BE2C (cell line): ENCODE data around the gene GRIA3.

Source experiments
- DNase-seq: peaks from one replicate; pipeline ENCODE4 v3.0.0-alpha.2; 2020
- H3K27me3 ChIP-seq: fragments of 250-450 bp; sonication (Bioruptor Pico); 2 replicates; pipeline ENCODE4 v1.5.1; 2020; ENCODE audit warnings: mild to moderate bottlenecking
- H3K36me3 ChIP-seq: fragments of 250-450 bp; sonication (Bioruptor Pico); 2 replicates; pipeline ENCODE4 v1.5.1; 2020; ENCODE audit warnings: mild to moderate bottlenecking
- H3K4me1 ChIP-seq: fragments of 250-450 bp; sonication (Bioruptor Pico); 2 replicates; pipeline ENCODE4 v1.5.1; 2020
- H3K4me3 ChIP-seq: 2 replicates; pipeline ENCODE4 v1.5.1; 2011; ENCODE audit warnings: low read depth, low read length
- H3K9me3 ChIP-seq: fragments of 250-450 bp; sonication (Bioruptor Pico); 2 replicates; pipeline ENCODE4 v1.5.1; 2020
- TF ChIP-seq, protein P1 (sequence below): IDR thresholded peaks from 2 replicates; pipeline ENCODE4 v1.5.1; 2012; ENCODE audit warnings: mild to moderate bottlenecking, low read depth, low read length

Gene GRIA3

DNA sequence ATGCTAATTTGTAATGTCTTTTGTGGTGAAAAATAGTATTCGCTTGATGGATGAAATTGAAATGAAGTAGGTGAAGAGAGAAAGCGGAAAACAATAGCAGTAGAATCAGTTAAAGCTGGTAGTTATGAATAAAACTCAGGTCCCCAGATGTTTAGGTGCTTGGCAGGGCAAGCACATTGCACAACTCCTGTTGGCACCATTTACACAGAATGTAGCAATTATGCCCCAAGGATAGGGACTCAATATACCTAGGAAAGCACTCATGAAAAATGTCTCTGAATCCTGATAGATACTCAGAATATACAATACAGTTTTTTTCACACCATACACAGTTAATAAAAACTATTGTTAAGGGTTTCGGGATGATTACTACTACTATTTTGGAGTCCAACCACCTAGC is 26.5 kb upstream of the GRIA3 start:
- no peak overlapping the region for H3K4me3 ChIP-seq

GRCh38 chrX:123159403-123159802 is 24.7 kb upstream of the GRIA3 start:
- Histone ChIP-seq H3K36me3 (no peaks in the 10 kb centered on the region), H3K27me3 (no peaks in the 10 kb centered on the region), H3K4me3 (no peak overlapping the region), H3K9me3 (no peaks in the 10 kb centered on the region), H3K4me1 (no peaks in the 10 kb centered on the region)
- TF ChIP-seq, protein P1, sequence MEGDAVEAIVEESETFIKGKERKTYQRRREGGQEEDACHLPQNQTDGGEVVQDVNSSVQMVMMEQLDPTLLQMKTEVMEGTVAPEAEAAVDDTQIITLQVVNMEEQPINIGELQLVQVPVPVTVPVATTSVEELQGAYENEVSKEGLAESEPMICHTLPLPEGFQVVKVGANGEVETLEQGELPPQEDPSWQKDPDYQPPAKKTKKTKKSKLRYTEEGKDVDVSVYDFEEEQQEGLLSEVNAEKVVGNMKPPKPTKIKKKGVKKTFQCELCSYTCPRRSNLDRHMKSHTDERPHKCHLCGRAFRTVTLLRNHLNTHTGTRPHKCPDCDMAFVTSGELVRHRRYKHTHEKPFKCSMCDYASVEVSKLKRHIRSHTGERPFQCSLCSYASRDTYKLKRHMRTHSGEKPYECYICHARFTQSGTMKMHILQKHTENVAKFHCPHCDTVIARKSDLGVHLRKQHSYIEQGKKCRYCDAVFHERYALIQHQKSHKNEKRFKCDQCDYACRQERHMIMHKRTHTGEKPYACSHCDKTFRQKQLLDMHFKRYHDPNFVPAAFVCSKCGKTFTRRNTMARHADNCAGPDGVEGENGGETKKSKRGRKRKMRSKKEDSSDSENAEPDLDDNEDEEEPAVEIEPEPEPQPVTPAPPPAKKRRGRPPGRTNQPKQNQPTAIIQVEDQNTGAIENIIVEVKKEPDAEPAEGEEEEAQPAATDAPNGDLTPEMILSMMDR: no peak
- no peak for DNase-seq

More for the DNA sequence above, 26.5 kb upstream of the GRIA3 start:
- H3K36me3 ChIP-seq: no peaks in the 10 kb centered on the region
- H3K4me1 ChIP-seq: no peaks in the 10 kb centered on the region
- TF ChIP-seq, protein P1: no peak
- H3K9me3 ChIP-seq: no peaks in the 10 kb centered on the region
- no peaks in the 10 kb centered on the region for H3K27me3 ChIP-seq
- no peak for DNase-seq

DNA sequence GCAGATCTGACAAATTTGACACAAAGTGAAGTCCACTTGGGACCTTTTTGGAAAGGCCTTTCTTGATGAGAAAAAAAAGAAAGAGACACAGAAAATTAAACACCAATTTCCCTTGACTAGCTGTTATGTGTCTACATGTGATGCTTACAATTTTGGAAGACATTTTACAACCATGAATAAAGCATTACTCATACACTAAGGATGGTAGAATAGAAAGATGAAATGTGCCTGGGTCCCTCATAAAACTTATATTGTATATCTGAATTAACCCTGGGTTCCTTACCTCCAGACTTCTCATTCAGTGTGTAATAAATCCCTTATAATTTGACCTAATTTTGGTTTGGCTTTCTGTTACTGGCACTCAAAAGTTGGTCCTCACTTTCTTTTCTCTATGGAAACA is 16.5 kb upstream of the GRIA3 start:
- Histone ChIP-seq H3K4me3 (no peak overlapping the region), H3K9me3 (no peaks in the 10 kb centered on the region), H3K36me3 (no peaks in the 10 kb centered on the region), H3K27me3 (no peaks in the 10 kb centered on the region), H3K4me1 (no peaks in the 10 kb centered on the region)
- no peak for DNase-seq
- TF ChIP-seq, protein P1: no peak

DNA sequence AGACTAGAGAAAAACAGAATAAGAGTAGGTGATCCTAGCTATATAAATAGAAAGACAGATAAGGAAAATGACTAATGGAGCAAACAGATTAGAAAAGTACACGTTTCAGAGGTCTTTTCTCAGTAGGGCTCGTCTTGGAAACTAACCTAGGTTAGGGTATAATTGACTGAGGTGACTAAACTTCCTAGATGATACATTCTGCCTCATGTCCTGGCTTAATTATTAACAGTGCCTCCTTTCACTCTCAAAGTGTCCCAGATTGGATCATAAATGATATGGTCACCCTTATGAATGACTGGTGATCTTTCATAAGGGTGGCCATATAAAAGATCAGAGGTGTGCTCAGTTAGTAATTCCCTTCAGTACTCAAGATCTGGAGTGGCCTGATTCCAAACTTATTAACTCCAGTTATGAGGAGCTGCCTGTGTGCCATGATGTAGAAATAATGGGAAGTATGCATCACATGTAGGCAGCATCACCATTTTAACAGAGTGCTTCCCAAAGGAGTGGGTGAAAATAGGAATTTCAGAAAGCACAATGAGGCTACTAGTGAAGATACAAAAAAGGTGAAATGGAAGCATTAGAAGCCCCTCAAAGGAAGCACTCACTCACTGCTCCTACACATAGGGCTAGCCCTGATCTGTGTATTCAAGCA is 14.7 kb upstream of the GRIA3 start:
- Histone ChIP-seq H3K9me3 (no peaks in the 10 kb centered on the region), H3K36me3 (no peaks in the 10 kb centered on the region), H3K4me3 (no peak overlapping the region), H3K27me3 (no peaks in the 10 kb centered on the region), H3K4me1 (no peaks in the 10 kb centered on the region)
- TF ChIP-seq, protein P1: no peak
- DNase-seq: no peak

- Histone ChIP-seq H3K27me3 (no peaks in the 10 kb centered on the region), H3K4me3 (no peak overlapping the region), H3K36me3 (no peaks in the 10 kb centered on the region), H3K4me1 (no peaks in the 10 kb centered on the region), H3K9me3 (no peaks in the 10 kb centered on the region)
- TF ChIP-seq, protein P1: no peak
- no peak for DNase-seq
Measured at GRCh38 chrX:123170546-123170945, 13.5 kb upstream of the GRIA3 start.

GRCh38 chrX:123171781-123172180 is 12.3 kb upstream of the GRIA3 start:
- H3K4me3 ChIP-seq: no peak overlapping the region
- H3K4me1 ChIP-seq: no peaks in the 10 kb centered on the region
- no peak for DNase-seq
- no peaks in the 10 kb centered on the region for H3K36me3 ChIP-seq
- TF ChIP-seq, protein P1: no peak
- H3K9me3 ChIP-seq: no peaks in the 10 kb centered on the region
- no peaks in the 10 kb centered on the region for H3K27me3 ChIP-seq
